ENCODE data around the gene TAS2R41.

TAS2R41 gene

DNA sequence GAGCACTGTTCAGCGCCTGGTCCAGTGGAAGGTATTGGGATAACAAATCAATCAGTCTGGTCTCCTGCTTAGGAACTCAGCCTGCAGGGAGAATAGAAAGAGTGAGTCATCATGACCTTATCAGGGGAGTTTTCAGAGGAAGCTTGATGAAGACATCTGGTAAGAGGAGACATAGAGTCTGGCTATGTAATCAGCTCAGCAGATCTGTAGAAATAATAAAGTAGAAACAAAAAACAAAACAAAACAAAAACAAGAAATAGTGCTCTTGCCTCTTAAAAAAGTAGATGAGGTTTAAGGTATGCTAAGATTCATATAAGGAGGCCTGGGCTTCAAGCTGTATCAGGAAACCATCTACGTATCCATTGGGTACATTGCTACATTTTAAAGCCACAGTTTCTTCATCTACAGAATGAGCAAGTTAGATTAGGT, 14.4 kb downstream of the TAS2R41 start:
- H3K27ac ChIP-seq (ENCODE audit: low read depth in 2 of 2, low read length in 2 of 2), result no peak overlapping the region
- no peaks in the 10 kb centered on the region for H3K9me3 ChIP-seq (ENCODE audit: control insufficient read depth in 2 of 2, low read length in 2 of 2)
- no peaks in the 10 kb centered on the region for H3K36me3 ChIP-seq (ENCODE audit: control insufficient read depth in 2 of 2, insufficient read depth in 2 of 2, low read length in 2 of 2)
- H3K27me3 ChIP-seq (ENCODE audit: control insufficient read depth in 2 of 2, insufficient read depth in 2 of 2, low read length in 2 of 2), result no peaks in the 10 kb centered on the region
- peaks cover 0 to 3% of the 10 kb centered on the region in 2 donors for H3K4me1 ChIP-seq (ENCODE audit: control insufficient read depth in 2 of 2, insufficient read depth in 2 of 2, low read length in 2 of 2)
- H3K4me3 ChIP-seq (ENCODE audit: low read length in 2 of 2), result no peak overlapping the region
- H3K9ac ChIP-seq (ENCODE audit: low read depth in 1 of 2, low read length in 2 of 2), result no peak overlapping the region

DNA sequence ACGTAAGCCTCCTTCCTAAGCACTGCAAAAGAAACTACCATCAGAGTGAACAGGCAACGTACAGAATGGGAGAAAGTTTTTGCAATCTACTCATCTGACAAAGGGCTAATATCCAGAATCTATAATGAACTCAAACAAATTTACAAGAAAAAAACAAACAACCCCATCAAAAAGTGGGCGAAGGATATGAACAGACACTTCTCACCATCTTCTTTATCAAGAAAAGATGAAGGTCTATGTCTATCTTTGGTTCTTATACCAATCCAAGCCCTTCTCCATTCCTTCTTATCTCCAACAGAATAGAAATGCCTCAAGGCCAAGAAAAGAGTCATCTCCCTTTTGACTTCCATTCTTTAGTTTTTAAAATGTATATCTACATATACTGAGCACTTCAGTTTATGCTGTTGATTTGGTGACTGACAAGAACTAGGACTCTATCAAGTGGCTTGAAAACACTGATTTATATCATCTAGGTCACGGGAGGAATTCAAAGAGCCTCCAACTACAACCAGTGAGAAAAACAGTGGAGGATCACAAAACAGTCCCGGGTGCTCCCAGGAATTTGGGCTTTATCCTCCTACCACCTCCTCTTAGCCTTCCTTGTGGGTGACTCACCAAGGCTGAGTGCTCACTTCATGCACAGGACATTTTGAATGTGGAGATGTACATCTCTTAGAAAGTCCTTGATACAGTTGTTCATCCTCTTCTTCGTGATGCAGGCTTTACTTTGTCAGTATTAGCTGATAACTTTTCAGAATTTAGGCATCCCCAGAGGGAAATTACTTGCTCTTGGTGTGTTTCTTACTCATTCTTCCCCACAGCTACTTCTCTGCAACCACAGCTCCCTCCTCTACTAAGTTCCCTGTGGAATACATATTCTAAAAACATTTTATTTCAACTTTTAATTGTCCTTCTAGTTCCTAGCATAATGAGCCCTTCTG, 15.4 kb downstream of the TAS2R41 start:
- Histone ChIP-seq H3K4me1 (ENCODE audit: control insufficient read depth in 2 of 2, insufficient read depth in 2 of 2, low read length in 2 of 2) (no peaks in the 10 kb centered on the region), H3K9me3 (ENCODE audit: control insufficient read depth in 2 of 2, low read length in 2 of 2) (no peaks in the 10 kb centered on the region), H3K9ac (ENCODE audit: low read depth in 1 of 2, low read length in 2 of 2) (no peak overlapping the region), H3K36me3 (ENCODE audit: control insufficient read depth in 2 of 2, insufficient read depth in 2 of 2, low read length in 2 of 2) (no peaks in the 10 kb centered on the region), H3K27me3 (ENCODE audit: control insufficient read depth in 2 of 2, insufficient read depth in 2 of 2, low read length in 2 of 2) (no peaks in the 10 kb centered on the region), H3K4me3 (ENCODE audit: low read length in 2 of 2) (no peak overlapping the region), H3K27ac (ENCODE audit: low read depth in 2 of 2, low read length in 2 of 2) (no peak overlapping the region)

DNA sequence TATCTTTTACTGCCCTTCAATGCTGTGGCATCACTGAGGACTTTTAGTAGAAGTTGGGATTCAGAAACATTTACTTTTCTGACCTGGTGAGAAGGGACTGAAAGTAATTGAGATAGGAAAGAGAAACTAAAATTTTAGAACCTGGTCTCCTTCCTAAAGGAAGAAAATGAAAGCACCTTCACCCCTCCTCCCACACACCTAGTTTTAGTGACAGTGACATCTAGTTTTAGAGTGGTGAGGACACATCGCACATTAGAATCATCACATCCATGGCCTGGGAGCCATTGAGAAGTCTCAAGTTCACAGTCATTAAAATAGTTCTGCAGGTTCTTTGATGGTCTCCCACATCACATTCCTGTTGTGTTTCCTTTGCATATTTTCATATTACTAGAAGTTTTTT, 16.1 kb downstream of the TAS2R41 start:
- H3K27ac ChIP-seq (ENCODE audit: low read depth in 2 of 2, low read length in 2 of 2), result no peak overlapping the region
- no peak overlapping the region for H3K4me3 ChIP-seq (ENCODE audit: low read length in 2 of 2)
- H3K27me3 ChIP-seq (ENCODE audit: control insufficient read depth in 2 of 2, insufficient read depth in 2 of 2, low read length in 2 of 2), result no peaks in the 10 kb centered on the region
- H3K4me1 ChIP-seq (ENCODE audit: control insufficient read depth in 2 of 2, insufficient read depth in 2 of 2, low read length in 2 of 2), result no peaks in the 10 kb centered on the region
- H3K9ac ChIP-seq (ENCODE audit: low read depth in 1 of 2, low read length in 2 of 2), result no peak overlapping the region
- H3K9me3 ChIP-seq (ENCODE audit: control insufficient read depth in 2 of 2, low read length in 2 of 2), result no peaks in the 10 kb centered on the region
- no peaks in the 10 kb centered on the region for H3K36me3 ChIP-seq (ENCODE audit: control insufficient read depth in 2 of 2, insufficient read depth in 2 of 2, low read length in 2 of 2)

DNA sequence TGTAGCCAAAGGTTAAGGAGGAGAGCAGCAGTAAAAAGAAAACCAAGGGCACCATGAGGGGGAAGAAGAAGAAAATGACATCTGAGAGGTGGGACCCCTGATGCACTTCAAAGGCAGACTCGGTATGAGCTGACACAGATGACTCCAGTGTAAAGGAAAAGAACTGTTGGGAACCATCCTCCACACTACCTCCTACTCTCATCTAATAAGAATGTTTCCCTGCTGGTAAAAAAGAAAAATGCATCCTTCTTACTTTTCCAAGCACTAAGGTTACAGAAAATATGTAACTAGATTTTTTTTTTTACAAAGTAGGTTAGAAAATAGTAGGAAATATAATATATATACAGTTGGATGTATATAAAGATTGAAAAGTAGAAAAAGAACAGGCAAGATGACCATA, 16.9 kb downstream of the TAS2R41 start:
- no peaks in the 10 kb centered on the region for H3K36me3 ChIP-seq (ENCODE audit: control insufficient read depth in 2 of 2, insufficient read depth in 2 of 2, low read length in 2 of 2)
- H3K4me3 ChIP-seq (ENCODE audit: low read length in 2 of 2), result no peak overlapping the region
- no peak overlapping the region for H3K9ac ChIP-seq (ENCODE audit: low read depth in 1 of 2, low read length in 2 of 2)
- no peaks in the 10 kb centered on the region for H3K9me3 ChIP-seq (ENCODE audit: control insufficient read depth in 2 of 2, low read length in 2 of 2)
- H3K27me3 ChIP-seq (ENCODE audit: control insufficient read depth in 2 of 2, insufficient read depth in 2 of 2, low read length in 2 of 2), result no peaks in the 10 kb centered on the region
- H3K4me1 ChIP-seq (ENCODE audit: control insufficient read depth in 2 of 2, insufficient read depth in 2 of 2, low read length in 2 of 2), result peaks cover 0 to 2% of the 10 kb centered on the region in 2 donors
- no peak overlapping the region for H3K27ac ChIP-seq (ENCODE audit: low read depth in 2 of 2, low read length in 2 of 2)

DNA sequence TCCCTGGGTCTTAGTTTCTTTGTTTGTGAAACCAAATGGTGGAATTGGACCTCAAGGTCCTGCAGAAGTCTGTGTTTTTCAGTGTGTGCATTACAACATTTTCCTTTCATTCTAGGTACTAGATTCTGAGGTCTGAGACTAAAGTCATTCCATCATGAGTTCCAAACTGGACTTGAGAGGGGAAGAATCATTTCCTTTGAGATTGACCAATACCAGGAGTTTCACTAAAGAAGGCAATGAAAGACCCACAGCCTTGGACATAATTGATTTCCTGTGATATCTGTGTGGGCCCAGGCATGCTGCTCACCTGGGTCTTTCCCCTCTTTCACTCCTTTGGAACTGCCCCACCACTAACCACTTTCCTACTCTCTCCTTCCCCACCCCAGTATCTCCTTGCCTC, 18.2 kb downstream of the TAS2R41 start:
- no peak overlapping the region for H3K27ac ChIP-seq (ENCODE audit: low read depth in 2 of 2, low read length in 2 of 2)
- peaks cover 0 to 2% of the 10 kb centered on the region in 2 donors for H3K4me1 ChIP-seq (ENCODE audit: control insufficient read depth in 2 of 2, insufficient read depth in 2 of 2, low read length in 2 of 2)
- no peaks in the 10 kb centered on the region for H3K36me3 ChIP-seq (ENCODE audit: control insufficient read depth in 2 of 2, insufficient read depth in 2 of 2, low read length in 2 of 2)
- no peak overlapping the region for H3K9ac ChIP-seq (ENCODE audit: low read depth in 1 of 2, low read length in 2 of 2)
- no peak overlapping the region for H3K4me3 ChIP-seq (ENCODE audit: low read length in 2 of 2)
- H3K27me3 ChIP-seq (ENCODE audit: control insufficient read depth in 2 of 2, insufficient read depth in 2 of 2, low read length in 2 of 2), result no peaks in the 10 kb centered on the region
- H3K9me3 ChIP-seq (ENCODE audit: control insufficient read depth in 2 of 2, low read length in 2 of 2), result no peaks in the 10 kb centered on the region

DNA sequence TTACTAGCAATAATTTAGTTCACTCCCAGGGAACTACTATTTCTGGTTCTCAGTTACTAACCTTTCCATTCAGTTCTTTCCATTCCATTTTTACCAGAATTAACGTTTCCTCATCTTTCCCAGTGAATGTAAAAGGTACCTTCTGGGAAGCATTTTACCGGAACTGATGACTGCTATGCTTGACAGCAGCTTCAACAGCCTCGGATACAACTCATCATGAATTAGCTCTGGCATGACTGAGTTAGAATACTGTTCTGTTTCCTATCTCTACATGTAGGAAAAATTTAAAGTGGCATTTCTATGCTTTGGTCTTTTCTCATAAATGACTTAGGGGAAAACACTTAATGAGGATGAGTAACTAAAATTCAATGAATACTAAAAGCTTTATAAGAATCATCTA, 18.6 kb downstream of the TAS2R41 start:
- Histone ChIP-seq H3K4me1 (ENCODE audit: control insufficient read depth in 2 of 2, insufficient read depth in 2 of 2, low read length in 2 of 2) (peaks cover 0 to 2% of the 10 kb centered on the region in 2 donors), H3K9ac (ENCODE audit: low read depth in 1 of 2, low read length in 2 of 2) (no peak overlapping the region), H3K9me3 (ENCODE audit: control insufficient read depth in 2 of 2, low read length in 2 of 2) (no peaks in the 10 kb centered on the region), H3K27me3 (ENCODE audit: control insufficient read depth in 2 of 2, insufficient read depth in 2 of 2, low read length in 2 of 2) (no peaks in the 10 kb centered on the region), H3K27ac (ENCODE audit: low read depth in 2 of 2, low read length in 2 of 2) (no peak overlapping the region), H3K4me3 (ENCODE audit: low read length in 2 of 2) (no peak overlapping the region), H3K36me3 (ENCODE audit: control insufficient read depth in 2 of 2, insufficient read depth in 2 of 2, low read length in 2 of 2) (no peaks in the 10 kb centered on the region)

DNA sequence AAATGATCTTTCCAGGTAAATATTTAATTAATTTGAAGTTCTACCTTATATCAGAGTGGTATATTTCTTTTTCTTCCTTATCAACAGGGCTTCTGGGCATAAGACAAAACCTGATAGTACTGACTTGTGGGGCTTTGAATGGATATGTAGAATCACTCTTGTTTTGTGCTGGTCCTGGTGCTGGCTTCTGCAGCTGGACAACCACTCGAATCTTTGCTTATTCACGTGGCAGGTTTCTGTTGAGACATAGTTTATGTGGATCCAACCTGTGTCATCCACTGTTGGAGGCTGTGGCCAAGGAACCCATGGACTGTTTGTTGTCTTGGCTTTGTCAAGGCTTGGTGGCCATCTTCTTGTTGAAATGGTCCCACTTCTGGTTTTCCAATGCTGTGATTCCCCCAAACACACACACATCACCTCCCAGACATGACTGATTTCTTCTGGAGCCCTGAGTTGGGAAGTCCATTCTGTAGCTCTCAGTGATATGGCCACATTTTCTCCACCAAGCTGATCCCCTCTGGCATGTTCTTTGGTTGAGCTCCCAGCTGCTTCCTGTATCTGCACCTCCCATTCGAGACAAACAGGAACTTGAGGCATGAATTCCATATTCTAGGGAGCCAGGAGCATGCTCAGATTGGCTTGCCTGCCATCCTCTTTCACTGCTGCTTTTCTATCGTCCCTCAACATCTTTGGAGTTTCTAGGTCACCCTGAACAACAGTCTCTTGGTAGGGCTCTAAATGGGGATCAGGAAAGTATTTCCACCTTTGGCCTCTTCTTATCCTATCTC, 19.5 kb downstream of the TAS2R41 start:
- Histone ChIP-seq H3K27me3 (ENCODE audit: control insufficient read depth in 2 of 2, insufficient read depth in 2 of 2, low read length in 2 of 2) (no peaks in the 10 kb centered on the region), H3K9me3 (ENCODE audit: control insufficient read depth in 2 of 2, low read length in 2 of 2) (no peaks in the 10 kb centered on the region), H3K4me1 (ENCODE audit: control insufficient read depth in 2 of 2, insufficient read depth in 2 of 2, low read length in 2 of 2) (peaks cover 0 to 2% of the 10 kb centered on the region in 2 donors), H3K4me3 (ENCODE audit: low read length in 2 of 2) (no peak overlapping the region), H3K36me3 (ENCODE audit: control insufficient read depth in 2 of 2, insufficient read depth in 2 of 2, low read length in 2 of 2) (no peaks in the 10 kb centered on the region), H3K27ac (ENCODE audit: low read depth in 2 of 2, low read length in 2 of 2) (no peak overlapping the region), H3K9ac (ENCODE audit: low read depth in 1 of 2, low read length in 2 of 2) (no peak overlapping the region)

DNA sequence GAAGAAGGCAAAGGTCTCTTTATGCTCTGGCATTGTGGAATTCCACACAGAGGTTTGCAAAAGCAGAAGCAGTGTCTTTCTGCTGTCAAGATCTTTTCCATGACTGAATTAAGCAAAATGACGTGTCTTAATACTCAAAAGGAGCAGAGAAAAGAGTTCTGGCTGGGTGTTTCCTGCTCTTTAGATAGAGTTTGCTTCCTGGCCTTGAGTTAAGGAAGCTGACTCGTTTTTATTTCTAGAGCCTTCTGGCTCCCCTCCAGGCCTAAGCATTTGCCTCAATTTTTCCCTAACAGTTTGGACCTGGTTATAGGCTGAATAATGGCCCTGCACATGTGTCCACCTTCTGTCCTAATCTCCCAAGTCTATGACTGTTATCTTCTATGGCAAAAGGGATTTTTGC, 21.6 kb downstream of the TAS2R41 start:
- Histone ChIP-seq H3K9ac (ENCODE audit: low read depth in 1 of 2, low read length in 2 of 2) (no peak overlapping the region), H3K27ac (ENCODE audit: low read depth in 2 of 2, low read length in 2 of 2) (peak overlapping the region; percentile 35 to 49), H3K4me1 (ENCODE audit: control insufficient read depth in 2 of 2, insufficient read depth in 2 of 2, low read length in 2 of 2) (peaks cover 0 to 2% of the 10 kb centered on the region in 2 donors)

DNA sequence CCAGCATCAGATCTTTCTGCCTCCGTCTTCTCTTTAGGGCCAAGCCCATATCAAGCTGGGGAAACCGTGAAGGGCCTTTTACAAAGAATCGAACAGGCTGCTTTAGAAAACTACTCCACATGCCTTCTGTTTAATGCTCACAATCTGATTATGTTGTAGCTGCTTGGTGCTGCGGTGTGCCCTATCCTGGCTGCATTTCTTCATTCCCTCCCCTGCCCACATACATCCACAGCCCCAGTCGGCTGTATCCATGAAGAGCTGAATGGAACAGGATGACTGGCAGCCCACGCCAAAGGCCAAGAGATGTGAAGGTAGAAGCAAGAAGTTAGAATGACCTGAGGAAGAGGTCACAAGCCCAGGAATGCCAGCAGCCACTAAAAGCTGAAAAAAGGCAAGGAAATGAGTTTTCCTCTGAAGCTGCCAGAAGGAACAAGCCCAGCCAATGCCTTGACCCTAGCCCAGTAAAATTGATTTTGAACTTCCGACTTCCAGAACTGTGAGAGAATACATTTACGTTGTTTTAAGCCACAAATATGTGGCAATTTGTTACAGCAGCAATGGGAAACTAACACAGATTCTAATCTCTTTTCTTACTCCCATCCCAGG, 22.2 kb downstream of the TAS2R41 start:
- Histone ChIP-seq H3K36me3 (ENCODE audit: control insufficient read depth in 2 of 2, insufficient read depth in 2 of 2, low read length in 2 of 2) (no peaks in the 10 kb centered on the region), H3K9ac (ENCODE audit: low read depth in 1 of 2, low read length in 2 of 2) (no peak overlapping the region), H3K9me3 (ENCODE audit: control insufficient read depth in 2 of 2, low read length in 2 of 2) (no peaks in the 10 kb centered on the region), H3K4me3 (ENCODE audit: low read length in 2 of 2) (no peak overlapping the region), H3K4me1 (ENCODE audit: control insufficient read depth in 2 of 2, insufficient read depth in 2 of 2, low read length in 2 of 2) (peaks cover 0 to 2% of the 10 kb centered on the region in 2 donors), H3K27ac (ENCODE audit: low read depth in 2 of 2, low read length in 2 of 2) (peak overlapping the region; percentile 35 to 49), H3K27me3 (ENCODE audit: control insufficient read depth in 2 of 2, insufficient read depth in 2 of 2, low read length in 2 of 2) (no peaks in the 10 kb centered on the region)

More for the DNA sequence above, 21.6 kb downstream of the TAS2R41 start:
- Histone ChIP-seq H3K9me3 (ENCODE audit: control insufficient read depth in 2 of 2, low read length in 2 of 2) (no peaks in the 10 kb centered on the region), H3K36me3 (ENCODE audit: control insufficient read depth in 2 of 2, insufficient read depth in 2 of 2, low read length in 2 of 2) (no peaks in the 10 kb centered on the region), H3K4me3 (ENCODE audit: low read length in 2 of 2) (no peak overlapping the region), H3K27me3 (ENCODE audit: control insufficient read depth in 2 of 2, insufficient read depth in 2 of 2, low read length in 2 of 2) (no peaks in the 10 kb centered on the region)

DNA sequence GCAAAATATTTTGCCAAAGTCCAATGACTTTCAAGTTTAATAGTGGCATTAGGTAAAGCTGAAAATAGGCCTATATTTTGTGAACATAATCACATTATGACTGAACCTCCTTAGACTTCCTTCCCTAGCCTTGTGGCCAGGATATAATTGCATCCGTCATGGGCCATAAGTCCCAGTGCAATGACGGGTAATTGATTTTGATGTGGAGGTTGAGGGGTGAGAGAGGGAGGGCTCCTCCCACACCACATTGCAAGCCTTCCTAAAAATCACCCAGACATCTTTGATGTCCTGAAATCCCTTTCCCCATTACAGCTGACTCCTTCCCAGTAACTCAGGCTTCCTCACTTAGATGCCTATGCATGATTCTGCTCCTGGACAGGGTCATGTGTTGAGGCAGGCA, 25.6 kb downstream of the TAS2R41 start:
- Histone ChIP-seq H3K27ac (ENCODE audit: low read depth in 2 of 2, low read length in 2 of 2) (no peak overlapping the region), H3K4me3 (ENCODE audit: low read length in 2 of 2) (no peak overlapping the region), H3K9ac (ENCODE audit: low read depth in 1 of 2, low read length in 2 of 2) (no peak overlapping the region), H3K9me3 (ENCODE audit: control insufficient read depth in 2 of 2, low read length in 2 of 2) (no peaks in the 10 kb centered on the region), H3K27me3 (ENCODE audit: control insufficient read depth in 2 of 2, insufficient read depth in 2 of 2, low read length in 2 of 2) (no peaks in the 10 kb centered on the region), H3K36me3 (ENCODE audit: control insufficient read depth in 2 of 2, insufficient read depth in 2 of 2, low read length in 2 of 2) (no peaks in the 10 kb centered on the region), H3K4me1 (ENCODE audit: control insufficient read depth in 2 of 2, insufficient read depth in 2 of 2, low read length in 2 of 2) (peaks cover 0 to 2% of the 10 kb centered on the region in 2 donors)

All from mucosa of rectum (tissue), 2 donors.